Measurements from ENCODE around the gene MAP1B.

DNA sequence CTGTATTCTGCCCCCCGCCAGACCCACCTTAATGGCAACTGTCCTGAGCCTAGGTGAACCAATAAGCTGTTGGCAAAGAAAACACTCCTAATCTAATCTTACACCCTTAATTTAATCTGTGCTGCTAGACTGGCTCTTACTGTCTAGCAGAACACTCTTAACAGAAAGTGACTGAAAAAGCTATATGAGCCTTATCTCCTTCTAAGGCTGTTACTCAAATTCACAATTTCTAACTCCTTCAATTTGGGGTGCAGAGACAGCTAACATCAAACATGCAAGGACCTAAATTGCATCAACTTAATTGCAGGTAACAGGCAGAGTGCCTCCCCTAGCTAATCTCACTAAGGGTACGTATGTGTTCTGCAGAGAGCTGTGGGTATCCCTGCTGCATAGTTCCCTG lies 49.5 kb upstream of the MAP1B start:
- TF ChIP-seq EZH2 (IDR thresholded peaks at IDR 0.05; ENCODE audit: borderline replicate concordance) = no peak
- TF ChIP-seq, protein P1, sequence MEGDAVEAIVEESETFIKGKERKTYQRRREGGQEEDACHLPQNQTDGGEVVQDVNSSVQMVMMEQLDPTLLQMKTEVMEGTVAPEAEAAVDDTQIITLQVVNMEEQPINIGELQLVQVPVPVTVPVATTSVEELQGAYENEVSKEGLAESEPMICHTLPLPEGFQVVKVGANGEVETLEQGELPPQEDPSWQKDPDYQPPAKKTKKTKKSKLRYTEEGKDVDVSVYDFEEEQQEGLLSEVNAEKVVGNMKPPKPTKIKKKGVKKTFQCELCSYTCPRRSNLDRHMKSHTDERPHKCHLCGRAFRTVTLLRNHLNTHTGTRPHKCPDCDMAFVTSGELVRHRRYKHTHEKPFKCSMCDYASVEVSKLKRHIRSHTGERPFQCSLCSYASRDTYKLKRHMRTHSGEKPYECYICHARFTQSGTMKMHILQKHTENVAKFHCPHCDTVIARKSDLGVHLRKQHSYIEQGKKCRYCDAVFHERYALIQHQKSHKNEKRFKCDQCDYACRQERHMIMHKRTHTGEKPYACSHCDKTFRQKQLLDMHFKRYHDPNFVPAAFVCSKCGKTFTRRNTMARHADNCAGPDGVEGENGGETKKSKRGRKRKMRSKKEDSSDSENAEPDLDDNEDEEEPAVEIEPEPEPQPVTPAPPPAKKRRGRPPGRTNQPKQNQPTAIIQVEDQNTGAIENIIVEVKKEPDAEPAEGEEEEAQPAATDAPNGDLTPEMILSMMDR (IDR thresholded peaks at IDR 0.05; ENCODE audit: poor library complexity) = no peak

Measured in hepatocyte (in vitro differentiated cells).